ENCODE measurements around the gene PRODH2. TPM values are rescaled to one million over a fixed set of nuclear protein-coding genes. Genes with fewer than 3 reads are reported as not detected.

Gene PRODH2
- total and polyA plus RNA-seq, 2 experiments from 2014 or later: 6.8 to 13.9 TPM

DNA sequence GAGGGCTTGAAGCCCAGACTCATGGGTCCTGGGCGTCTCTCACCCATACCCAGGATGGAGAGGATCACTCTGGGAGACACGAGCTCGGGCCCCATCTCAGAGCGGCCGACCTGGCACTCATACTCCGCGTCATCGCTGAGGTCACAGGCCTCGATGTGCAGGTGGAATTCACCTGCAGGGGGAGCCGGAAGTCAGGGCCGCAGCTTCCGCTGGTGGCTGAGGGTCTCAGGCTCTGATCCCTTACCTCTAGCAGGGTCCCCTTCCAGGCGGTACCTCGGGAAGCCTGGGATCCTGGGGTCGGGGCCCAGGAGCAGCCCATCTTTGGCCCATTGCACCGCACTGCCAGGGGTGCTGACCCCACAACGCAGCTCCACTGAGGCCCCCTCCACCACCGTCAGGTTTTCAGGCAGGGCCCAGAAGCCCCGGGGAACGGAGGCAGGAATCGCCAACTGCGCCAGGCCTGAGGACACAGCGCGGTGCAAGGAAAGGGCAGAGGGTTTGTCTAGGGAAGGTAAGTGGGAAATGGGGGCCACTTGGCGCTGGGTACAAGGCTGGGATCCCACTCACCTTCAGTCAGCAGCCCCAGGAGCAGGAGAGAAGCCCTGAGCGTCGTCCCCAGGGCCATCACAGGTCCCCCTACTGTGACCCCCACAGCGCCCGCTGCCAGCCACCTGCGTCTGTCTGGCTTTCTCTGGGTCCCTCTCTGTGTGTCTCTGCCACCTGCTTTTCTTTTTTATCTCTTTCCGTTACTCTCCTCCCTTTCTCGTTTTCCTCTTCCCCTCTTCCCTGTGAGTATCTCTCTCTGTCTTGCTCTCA lies 38.8 kb upstream of the PRODH2 start:
- WGBS (ENCODE audit: low lambda C conversion rate, missing lambda C conversion rate): 65% methylated on average over 31 of the region's 32 CpGs
- Histone ChIP-seq H3K27me3 (peaks cover 42% of the 10 kb centered on the region), H3K9me3 (ENCODE audit: low read depth) (no peaks in the 10 kb centered on the region), H3K36me3 (replicated peaks; ENCODE audit: insufficient read depth, low read depth) (no peaks in the 10 kb centered on the region), H3K27ac (no peak overlapping the region), H3K4me3 (no peak overlapping the region), H3K79me2 (no peaks in the 10 kb centered on the region), H3K4me2 (no peak overlapping the region), H3K4me1 (ENCODE audit: insufficient read depth) (peaks cover 7% of the 10 kb centered on the region), H4K20me1 (ENCODE audit: insufficient read depth, poor library complexity, severe bottlenecking) (no peaks in the 10 kb centered on the region), H3K9me2 (replicated peaks; ENCODE audit: insufficient read depth) (no peaks in the 10 kb centered on the region), H2AFZ (no peak overlapping the region)
- DNase-seq (ENCODE audit: low spot score): peak; percentile 36
- TF ChIP-seq, protein P1, sequence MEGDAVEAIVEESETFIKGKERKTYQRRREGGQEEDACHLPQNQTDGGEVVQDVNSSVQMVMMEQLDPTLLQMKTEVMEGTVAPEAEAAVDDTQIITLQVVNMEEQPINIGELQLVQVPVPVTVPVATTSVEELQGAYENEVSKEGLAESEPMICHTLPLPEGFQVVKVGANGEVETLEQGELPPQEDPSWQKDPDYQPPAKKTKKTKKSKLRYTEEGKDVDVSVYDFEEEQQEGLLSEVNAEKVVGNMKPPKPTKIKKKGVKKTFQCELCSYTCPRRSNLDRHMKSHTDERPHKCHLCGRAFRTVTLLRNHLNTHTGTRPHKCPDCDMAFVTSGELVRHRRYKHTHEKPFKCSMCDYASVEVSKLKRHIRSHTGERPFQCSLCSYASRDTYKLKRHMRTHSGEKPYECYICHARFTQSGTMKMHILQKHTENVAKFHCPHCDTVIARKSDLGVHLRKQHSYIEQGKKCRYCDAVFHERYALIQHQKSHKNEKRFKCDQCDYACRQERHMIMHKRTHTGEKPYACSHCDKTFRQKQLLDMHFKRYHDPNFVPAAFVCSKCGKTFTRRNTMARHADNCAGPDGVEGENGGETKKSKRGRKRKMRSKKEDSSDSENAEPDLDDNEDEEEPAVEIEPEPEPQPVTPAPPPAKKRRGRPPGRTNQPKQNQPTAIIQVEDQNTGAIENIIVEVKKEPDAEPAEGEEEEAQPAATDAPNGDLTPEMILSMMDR (IDR thresholded peaks at IDR 0.05; ENCODE audit: poor library complexity): peak; percentile 12
- TF ChIP-seq EZH2phosphoT487 (IDR thresholded peaks at IDR 0.05; ENCODE audit: low read depth, severe bottlenecking, unreplicated experiment): no peak

DNA sequence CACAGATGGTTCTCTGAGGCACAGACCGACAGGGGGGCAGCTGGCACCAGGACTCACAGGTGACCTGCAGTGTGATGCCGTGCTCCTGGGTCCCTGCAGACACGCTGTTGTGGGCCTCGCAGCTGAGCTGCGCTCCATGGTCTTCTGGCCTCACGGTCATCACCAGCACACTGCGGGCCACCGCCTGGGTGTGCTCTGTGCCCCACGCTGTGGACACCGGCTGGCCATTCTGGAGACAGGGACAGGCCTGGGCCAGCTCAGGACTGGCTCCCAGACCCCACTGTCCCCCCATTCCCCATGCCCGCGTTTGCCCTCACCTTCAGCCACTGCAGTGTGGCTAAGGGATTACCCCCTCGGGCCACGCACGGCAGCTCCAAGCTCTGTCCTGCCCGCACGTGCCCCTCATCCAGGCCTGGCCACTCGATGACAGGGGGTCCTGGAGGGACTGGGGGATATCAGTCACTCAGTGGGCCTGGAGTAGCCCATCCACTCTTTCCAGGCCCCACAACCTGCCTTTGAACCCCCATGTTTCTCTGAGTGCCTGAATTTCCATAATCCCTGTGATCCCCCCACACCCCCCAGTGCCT lies 36.4 kb upstream of the PRODH2 start:
- H3K36me3 ChIP-seq (replicated peaks; ENCODE audit: insufficient read depth, low read depth): no peaks in the 10 kb centered on the region
- H3K9me2 ChIP-seq (replicated peaks; ENCODE audit: insufficient read depth): no peaks in the 10 kb centered on the region
- no peak overlapping the region for H2AFZ ChIP-seq
- no peak overlapping the region for H3K4me2 ChIP-seq
- 90% methylated on average over 15 of the region's 18 CpGs for WGBS (ENCODE audit: low lambda C conversion rate, missing lambda C conversion rate)
- no peaks in the 10 kb centered on the region for H3K79me2 ChIP-seq
- DNase-seq (ENCODE audit: low spot score): peak; percentile 3
- H3K27me3 ChIP-seq: peaks cover 51% of the 10 kb centered on the region
- peaks cover 15% of the 10 kb centered on the region for H3K4me1 ChIP-seq (ENCODE audit: insufficient read depth)
- H4K20me1 ChIP-seq (ENCODE audit: insufficient read depth, poor library complexity, severe bottlenecking): no peaks in the 10 kb centered on the region
- no peaks in the 10 kb centered on the region for H3K9me3 ChIP-seq (ENCODE audit: low read depth)
- TF ChIP-seq, protein P1 (IDR thresholded peaks at IDR 0.05; ENCODE audit: poor library complexity): no peak
- TF ChIP-seq EZH2 (IDR thresholded peaks at IDR 0.05; ENCODE audit: borderline replicate concordance) (no peak), EZH2phosphoT487 (IDR thresholded peaks at IDR 0.05; ENCODE audit: low read depth, severe bottlenecking, unreplicated experiment) (no peak)
- no peak overlapping the region for H3K27ac ChIP-seq
- H3K4me3 ChIP-seq: no peak overlapping the region

DNA sequence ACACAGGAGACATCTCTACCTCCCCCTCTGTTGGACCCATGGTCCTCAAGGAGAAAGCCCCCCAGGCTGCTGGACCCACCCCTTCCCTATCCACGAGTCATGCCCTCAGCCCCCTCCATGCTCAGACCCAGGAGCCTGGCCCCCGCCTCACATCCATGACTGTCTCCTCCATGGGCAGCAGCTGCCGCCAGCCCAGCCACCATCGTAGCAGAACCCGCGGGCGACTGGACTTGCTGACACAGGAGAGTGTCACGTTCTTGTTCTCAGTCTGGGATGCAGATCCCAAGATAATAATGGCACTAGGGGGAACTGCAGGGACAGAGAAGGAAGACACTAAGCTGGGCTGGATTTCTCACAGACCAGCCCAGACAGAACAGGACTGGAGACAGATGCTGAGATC lies 35.8 kb upstream of the PRODH2 start:
- H3K27ac ChIP-seq: no peak overlapping the region

More for the DNA sequence above, 35.8 kb upstream of the PRODH2 start:
- Histone ChIP-seq H3K4me2 (no peak overlapping the region), H3K4me3 (no peak overlapping the region), H3K9me2 (replicated peaks; ENCODE audit: insufficient read depth) (no peaks in the 10 kb centered on the region), H3K27me3 (peaks cover 56% of the 10 kb centered on the region), H4K20me1 (ENCODE audit: insufficient read depth, poor library complexity, severe bottlenecking) (no peaks in the 10 kb centered on the region), H2AFZ (no peak overlapping the region), H3K36me3 (replicated peaks; ENCODE audit: insufficient read depth, low read depth) (no peaks in the 10 kb centered on the region), H3K9me3 (ENCODE audit: low read depth) (no peaks in the 10 kb centered on the region), H3K4me1 (ENCODE audit: insufficient read depth) (peaks cover 15% of the 10 kb centered on the region), H3K79me2 (no peaks in the 10 kb centered on the region)
- DNase-seq (ENCODE audit: low spot score): no peak
- TF ChIP-seq, protein P1 (IDR thresholded peaks at IDR 0.05; ENCODE audit: poor library complexity): no peak
- TF ChIP-seq EZH2phosphoT487 (IDR thresholded peaks at IDR 0.05; ENCODE audit: low read depth, severe bottlenecking, unreplicated experiment) (no peak), EZH2 (IDR thresholded peaks at IDR 0.05; ENCODE audit: borderline replicate concordance) (no peak)
- 81% methylated on average over 8 of the region's 8 CpGs for WGBS (ENCODE audit: low lambda C conversion rate, missing lambda C conversion rate)

Measured in hepatocyte (in vitro differentiated cells).